Stimulated activated CD4-positive, alpha-beta T cell treated with anti-CD3 and anti-CD28 coated beads, Interleukin-12 subunit alpha, Interleukin-12 subunit beta, amount 100 ng/mL, for 4 hours (primary cell): ENCODE results near the gene PSMD10.
A peak's percentile ranks its signal among the peaks of the same experiment; 100 is the strongest.

Experiments
- DNase-seq: peaks from one replicate; pipeline ENCODE4 v3.0.0-alpha.2; 2020

Gene PSMD10

GRCh38 chrX:108091264-108091877, at the start of gene PSMD10, which contains the start of gene ATG4A:
PSMD10 (minus strand) TSS chrX:108091542; CDS start chrX:108091520, 22 bp downstream.
ATG4A (plus strand) TSS chrX:108091778; CDS start chrX:108091827, 49 bp downstream.
- peak; percentile 78 for DNase-seq

DNA sequence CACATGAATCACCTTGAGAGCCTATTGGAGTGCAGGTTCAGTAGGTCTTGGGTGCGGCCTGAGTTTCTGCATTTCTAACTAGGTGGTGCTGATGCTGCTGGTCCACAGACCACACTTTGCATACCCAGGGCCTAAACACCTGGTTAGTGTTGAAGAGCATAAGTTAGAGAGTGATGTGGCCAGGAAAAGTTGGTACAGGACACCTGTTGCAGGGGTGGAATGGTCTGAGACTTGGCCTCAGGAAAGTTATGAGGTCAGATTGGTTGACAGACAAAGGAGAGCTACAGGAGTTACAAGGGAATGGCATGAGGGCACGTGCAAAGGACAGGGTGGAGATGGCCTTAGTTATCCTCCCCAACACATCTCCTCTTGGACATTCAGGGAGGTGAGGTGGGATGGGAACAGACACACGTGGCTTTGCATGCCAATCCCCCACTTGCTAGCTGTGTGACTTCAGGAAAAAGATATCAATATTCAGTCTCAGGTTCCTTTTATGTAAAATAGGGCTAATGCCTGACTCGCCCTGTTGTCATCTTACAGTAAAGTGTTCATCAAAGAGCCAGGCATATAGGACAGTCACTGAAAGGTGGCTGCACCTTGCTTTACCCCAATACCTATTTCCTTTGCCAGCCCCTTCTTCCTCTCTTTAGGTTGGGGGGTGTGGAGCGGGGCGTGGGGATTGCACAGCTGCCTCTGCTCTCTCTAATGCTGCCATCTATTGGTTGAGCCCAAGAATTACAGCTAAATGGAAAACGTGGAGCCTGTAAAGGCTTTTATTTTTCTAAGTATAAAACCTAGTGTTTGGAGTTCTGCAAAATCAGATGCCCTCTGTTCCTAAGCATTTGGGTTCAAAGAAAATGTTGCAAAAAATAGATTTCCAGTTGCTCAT, 47.7 kb upstream of the PSMD10 start:
- DNase-seq: no peak

GRCh38 chrX:108134724-108135123, 43.4 kb upstream of the PSMD10 start:
- DNase-seq: no peak

- DNase-seq: no peak
Observed at GRCh38 chrX:108132876-108133275, 41.5 kb upstream of the PSMD10 start.

GRCh38 chrX:108132034-108132433, 40.7 kb upstream of the PSMD10 start:
- DNase-seq: no peak

GRCh38 chrX:108131471-108131870, 40.1 kb upstream of the PSMD10 start:
- no peak for DNase-seq

DNA sequence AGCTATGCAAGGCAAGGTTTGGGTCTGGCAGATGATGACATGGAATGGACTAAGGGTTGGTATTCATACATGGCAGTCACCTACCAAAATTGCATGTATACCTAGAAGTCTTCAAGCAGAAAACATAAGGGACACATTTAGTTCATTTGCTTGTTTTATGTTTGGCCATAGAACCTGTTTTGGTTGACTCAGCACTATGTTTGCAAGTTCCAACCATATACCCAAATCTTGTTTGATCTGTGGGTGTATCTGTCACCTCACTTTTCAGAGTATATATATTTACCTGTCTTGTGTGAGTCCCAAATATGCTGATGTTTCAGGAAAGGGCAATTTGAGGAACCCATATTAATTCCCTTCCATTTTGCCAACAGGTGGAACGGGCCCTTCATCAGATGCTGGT, 39.5 kb upstream of the PSMD10 start:
- DNase-seq: no peak

DNA sequence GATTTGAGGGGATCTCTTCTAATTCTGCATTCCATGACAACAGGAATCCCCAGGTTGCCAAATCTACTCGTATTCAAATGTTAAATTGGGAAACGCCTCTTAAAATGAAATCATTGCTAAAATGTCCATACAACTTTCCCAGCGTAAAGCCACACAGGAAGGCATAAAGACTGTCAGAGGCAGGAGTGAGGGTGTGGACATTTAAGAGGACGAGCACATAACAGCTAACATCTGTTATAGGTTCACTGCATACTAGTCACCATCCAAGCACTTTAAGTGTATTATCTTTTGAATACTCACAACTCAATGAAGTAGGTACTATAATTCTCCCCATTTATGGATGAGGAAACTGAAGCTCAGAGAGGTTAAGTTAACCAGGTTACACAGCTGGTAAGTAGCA, 35.8 kb upstream of the PSMD10 start:
- no peak for DNase-seq

DNA sequence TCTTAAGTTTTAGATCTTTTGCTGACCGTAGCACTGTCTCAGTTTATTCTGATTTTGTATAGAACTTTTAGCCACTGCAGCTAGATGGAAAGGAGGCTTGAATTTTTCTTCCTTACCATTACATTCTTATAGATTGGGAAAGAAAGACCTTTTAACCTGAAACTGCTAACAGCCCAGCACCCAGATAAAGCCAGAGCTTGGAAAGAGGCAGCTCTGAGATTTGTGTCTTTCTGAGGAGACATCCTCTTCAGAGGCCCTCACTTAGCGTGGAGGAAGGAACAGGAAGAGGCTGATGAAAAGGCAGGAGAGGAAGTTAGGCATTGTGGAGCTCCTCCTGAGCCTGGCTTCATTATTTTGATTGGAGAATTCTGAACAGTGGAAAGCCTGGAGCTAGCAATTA, 35.3 kb upstream of the PSMD10 start:
- DNase-seq: no peak

- no peak for DNase-seq
Observed at GRCh38 chrX:108123591-108124366, 32.4 kb upstream of the PSMD10 start.

- no peak for DNase-seq
Observed at GRCh38 chrX:108122748-108123147, 31.4 kb upstream of the PSMD10 start.

GRCh38 chrX:108121291-108121690, 29.9 kb upstream of the PSMD10 start:
- DNase-seq: no peak

GRCh38 chrX:108117988-108118387, 26.6 kb upstream of the PSMD10 start:
- no peak for DNase-seq

GRCh38 chrX:108114541-108114940, 23.2 kb upstream of the PSMD10 start:
- no peak for DNase-seq

- no peak for DNase-seq
Observed at GRCh38 chrX:108105473-108105872, 14.1 kb upstream of the PSMD10 start.

- DNase-seq: no peak
Observed at GRCh38 chrX:108097380-108097779, 6.0 kb upstream of the PSMD10 start.

DNA sequence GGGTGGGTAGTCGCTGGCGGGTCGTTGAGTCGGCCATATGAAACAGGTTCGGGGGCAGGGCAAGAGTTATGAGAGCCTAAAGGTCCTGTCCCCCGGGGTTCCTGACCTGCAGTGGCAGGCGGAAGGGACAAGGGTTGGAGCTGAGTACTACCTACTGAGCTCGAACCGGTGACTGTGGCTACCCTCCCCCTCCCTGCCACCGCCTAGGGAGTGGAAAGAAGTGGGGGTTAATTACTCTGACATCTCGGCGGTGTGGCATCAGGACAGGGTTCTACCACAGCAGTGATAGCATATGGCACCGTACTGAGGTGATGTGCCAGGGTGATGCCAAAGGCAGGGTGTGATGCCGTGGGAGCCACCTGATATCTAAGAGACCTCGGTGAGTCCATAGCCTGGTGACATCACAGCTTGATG, 543 bp upstream of the PSMD10 start:
- DNase-seq: no peak

- DNase-seq: no peak
Observed at GRCh38 chrX:108090491-108091263, 665 bp downstream of the PSMD10 start.

DNA sequence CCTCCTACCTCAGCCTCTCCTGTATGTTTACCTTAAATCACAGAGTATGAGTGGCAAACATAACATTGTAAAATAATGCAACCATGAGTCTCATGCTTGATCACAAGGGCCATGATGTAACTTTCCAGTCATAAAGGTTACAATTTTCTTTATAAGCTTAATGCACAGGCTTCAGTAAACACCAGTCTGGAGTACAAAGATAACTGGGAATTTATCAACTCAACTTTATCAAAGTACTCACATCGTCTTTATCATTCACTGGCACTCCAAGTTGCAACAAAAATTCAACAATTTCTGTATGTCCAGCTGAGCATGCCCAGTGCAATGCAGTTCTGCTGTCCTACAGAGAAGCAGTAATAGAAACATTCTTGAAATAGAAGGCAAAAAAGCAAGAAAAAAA, 2.8 kb downstream of the PSMD10 start:
- DNase-seq: no peak

- DNase-seq: no peak
Observed at GRCh38 chrX:108087792-108088191, 3.5 kb downstream of the PSMD10 start.

DNA sequence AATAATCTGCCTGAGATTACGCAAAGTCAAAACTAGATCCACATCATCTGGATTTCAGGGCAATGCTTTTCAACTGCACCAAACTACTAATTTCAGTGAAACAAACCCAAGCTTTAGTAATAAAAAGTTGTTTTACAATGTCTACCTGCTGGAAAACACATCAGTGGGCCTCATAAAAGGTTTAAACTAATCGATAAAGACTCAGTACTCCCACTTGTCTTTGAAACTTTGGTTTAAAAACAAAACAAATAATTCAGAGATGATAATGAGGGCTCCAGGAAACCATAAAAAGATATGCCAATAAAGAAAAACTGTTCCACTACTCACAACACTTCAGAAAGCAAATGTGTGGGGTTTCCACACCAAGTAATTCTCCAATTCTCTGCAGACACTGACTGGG, 10.2 kb downstream of the PSMD10 start:
- no peak for DNase-seq

GRCh38 chrX:108072746-108073145, 18.6 kb downstream of the PSMD10 start:
- no peak for DNase-seq

- DNase-seq: no peak
Observed at GRCh38 chrX:108071578-108071977, 19.8 kb downstream of the PSMD10 start.
